HCT116 (cell line): ENCODE data around the gene CRY2. TPM values are rescaled to one million over a fixed set of nuclear protein-coding genes. Genes with fewer than 3 reads are reported as not detected.

Source experiments
- ATAC-seq: fragments of 200-7000 bp; cut with Tn5 transposase; 2 replicates; pipeline ENCODE4 v1.9.1; 2020; ENCODE audit warnings: mild to moderate bottlenecking, moderate library complexity
- BruUV-seq: library from RNA; stranded (reverse); fragments of 400-500 nt; replicated peaks from 2 replicates; lab custom pipeline; 2021; lab: Mats Ljungman, UMichigan
- CTCF ChIA-PET: fragments of 300-600 bp; sonication (Branson Sonifier 250); formaldehyde crosslinking; loops from one replicate; lab custom pipeline; 2021; ENCODE audit warnings: antibody characterized with exemption; lab: Charles Lee
- POLR2A ChIA-PET: fragments of 300-600, 350-600 bp; sonication (Branson Sonifier 250); formaldehyde crosslinking; loops from one replicate; lab custom pipeline; 2021; ENCODE audit warnings: antibody characterized with exemption; lab: Charles Lee
- RAD21 ChIA-PET, 2 experiments: fragments of 300-600 bp; sonication (Branson Sonifier 250); formaldehyde crosslinking; loops; one replicate each; lab custom pipeline; 2023; ENCODE audit warnings: low total read pairs in 2 of 2; ENCODE audit not compliant: uncharacterized antibody in 2 of 2, unreplicated experiment in 2 of 2, low non-redundant PET in 1 of 2; lab: Charles Lee
- DNase-seq: peaks from one replicate; pipeline ENCODE4 v3.0.0-alpha.2; 2010; ENCODE audit warnings: low read depth, low spot score
- H2AFZ ChIP-seq: fragments of 200-600 bp; shearing (Covaris generic), sonication (generic); 2 replicates; pipeline ENCODE4 v1.6.1; 2017; ENCODE audit warnings: low read depth, mixed run types, mixed read lengths, antibody characterized with exemption, low read length; ENCODE audit not compliant: poor library complexity, severe bottlenecking
- H3K27ac ChIP-seq: 2 replicates; pipeline ENCODE4 v1.5.1; 2012; ENCODE audit warnings: low read depth, low read length
- H3K27me3 ChIP-seq: fragments of 200-600 bp; sonication (generic); 2 replicates; pipeline ENCODE4 v1.6.1; 2016; ENCODE audit warnings: mixed run types, low read length, mixed read lengths; ENCODE audit not compliant: insufficient read depth
- H3K36me3 ChIP-seq, 2 experiments: fragments of 200-500 bp in 1 of 2; fragments of 200-600 bp in 1 of 2; sonication (Bioruptor generic) in 1 of 2; sonication (generic) in 1 of 2; 2 replicates each; pipeline versions ENCODE4 v1.5.1 to v1.6.1; 2014 to 2016; ENCODE audit warnings: low read length in 2 of 2, inconsistent platforms in 1 of 2, mixed read lengths in 1 of 2, mixed run types in 1 of 2; ENCODE audit not compliant: insufficient read depth in 2 of 2, control insufficient read depth in 1 of 2
- H3K4me1 ChIP-seq, 2 experiments: fragments of 200-600 bp in 1 of 2; sonication (generic) in 1 of 2; 2 replicates each; pipeline versions ENCODE4 v1.5.1 to v1.6.1; 2012 to 2017; ENCODE audit warnings: low read length in 2 of 2, inconsistent platforms in 1 of 2, mild to moderate bottlenecking in 1 of 2, mixed read lengths in 1 of 2, mixed run types in 1 of 2, moderate library complexity in 1 of 2; ENCODE audit not compliant: insufficient read depth in 2 of 2, control insufficient read depth in 1 of 2
- H3K4me2 ChIP-seq: fragments of 200-600 bp; sonication (generic); 2 replicates; pipeline ENCODE4 v1.6.1; 2017; ENCODE audit warnings: mixed run types, low read length, mixed read lengths
- H3K4me3 ChIP-seq, 2 experiments: fragments of 200-600 bp in 1 of 2; sonication (generic) in 1 of 2; replicated peaks in 1 of 2; 2 replicates each; pipeline ENCODE4 v1.5.1; 2011 to 2016; ENCODE audit warnings: low read length in 2 of 2, control low read depth in 1 of 2, low read depth in 1 of 2, mild to moderate bottlenecking in 1 of 2, mixed read lengths in 1 of 2, mixed run types in 1 of 2
- H3K79me2 ChIP-seq: fragments of 200-600 bp; sonication (generic); 2 replicates; pipeline ENCODE4 v1.6.1; 2017; ENCODE audit warnings: mild to moderate bottlenecking, mixed run types, low read length, moderate library complexity, mixed read lengths; ENCODE audit not compliant: insufficient read depth
- H3K9ac ChIP-seq: fragments of 200-600 bp; sonication (generic); 2 replicates; pipeline ENCODE4 v1.6.1; 2016; ENCODE audit warnings: low read length, mixed read lengths
- H3K9me2 ChIP-seq: fragments of 200-600 bp; sonication (generic), shearing (Covaris generic); 2 replicates; pipeline ENCODE4 v1.6.1; 2017; ENCODE audit warnings: mixed run types, mild to moderate bottlenecking, moderate library complexity; ENCODE audit not compliant: insufficient read depth
- H3K9me3 ChIP-seq, 2 experiments: fragments of 200-500 bp in 1 of 2; fragments of 200-600 bp in 1 of 2; sonication (Bioruptor generic) in 1 of 2; sonication (generic) in 1 of 2; 2 replicates each; pipeline ENCODE4 v1.6.1; 2014 to 2017; ENCODE audit warnings: low read length in 2 of 2, mixed read lengths in 2 of 2, inconsistent platforms in 1 of 2, low read depth in 1 of 2, mild to moderate bottlenecking in 1 of 2, mixed run types in 1 of 2, moderate library complexity in 1 of 2; ENCODE audit not compliant: control insufficient read depth in 1 of 2, insufficient read depth in 1 of 2
- H4K20me1 ChIP-seq: fragments of 200-600 bp; sonication (generic), shearing (Covaris generic); 2 replicates; pipeline ENCODE4 v1.6.1; 2017; ENCODE audit warnings: mixed run types, mild to moderate bottlenecking, moderate library complexity; ENCODE audit not compliant: insufficient read depth
- CEBPB ChIP-seq: IDR thresholded peaks from 2 replicates; pipeline ENCODE4 v1.6.1; 2012; ENCODE audit warnings: low read depth
- CTCF ChIP-seq, 3 experiments: fragments of 200-600 bp in 1 of 3; sonication (generic) in 1 of 3; IDR thresholded peaks in 2 of 3; conservative IDR thresholded peaks in 1 of 3; 2 replicates each; pipeline ENCODE4 v1.5.1; 2012 to 2017; ENCODE audit warnings: low read depth in 2 of 3, low read length in 2 of 3, antibody characterized with exemption in 1 of 3, borderline replicate concordance in 1 of 3, control low read depth in 1 of 3, mild to moderate bottlenecking in 1 of 3, mixed read lengths in 1 of 3, mixed run types in 1 of 3, moderate library complexity in 1 of 3; ENCODE audit not compliant: insufficient read depth in 1 of 3
- ELF1 ChIP-seq: IDR thresholded peaks from 2 replicates; pipeline ENCODE4 v1.6.1; 2012; ENCODE audit warnings: low read depth, borderline replicate concordance
- EZH2 ChIP-seq: fragments of 200-600 bp; sonication (generic); IDR thresholded peaks from 2 replicates; pipeline ENCODE4 v1.6.1; 2017; ENCODE audit warnings: antibody characterized with exemption, mixed run types
- EZH2phosphoT487 ChIP-seq: fragments of 200-600 bp; IDR thresholded peaks from 2 replicates; pipeline ENCODE4 v1.6.1; 2018; ENCODE audit warnings: antibody characterized with exemption, borderline replicate concordance
- FOSL1 ChIP-seq: IDR thresholded peaks from 2 replicates; pipeline ENCODE4 v1.6.1; 2012; ENCODE audit warnings: low read depth
- JUND ChIP-seq: IDR thresholded peaks from 2 replicates; pipeline ENCODE4 v1.6.1; 2012
- MAX ChIP-seq: IDR thresholded peaks from 2 replicates; pipeline ENCODE4 v1.6.1; 2012
- POLR2A ChIP-seq: IDR thresholded peaks from 2 replicates; pipeline ENCODE4 v1.7.0; 2011; ENCODE audit warnings: borderline replicate concordance; ENCODE audit not compliant: insufficient read depth, insufficient read length; ENCODE audit errors: extremely low read depth
- POLR2AphosphoS5 ChIP-seq: IDR thresholded peaks from 2 replicates; pipeline ENCODE4 v1.6.1; 2011; ENCODE audit warnings: mild to moderate bottlenecking, low read depth, low read length, moderate library complexity
- RAD21 ChIP-seq: IDR thresholded peaks from 2 replicates; pipeline ENCODE4 v1.6.1; 2012; ENCODE audit warnings: low read depth, mild to moderate bottlenecking
- REST ChIP-seq: IDR thresholded peaks from 2 replicates; pipeline ENCODE4 v1.6.1; 2012; ENCODE audit warnings: low read depth
- SP1 ChIP-seq: IDR thresholded peaks from 2 replicates; pipeline ENCODE4 v1.6.1; 2012; ENCODE audit warnings: low read depth
- TCF7L2 ChIP-seq: IDR thresholded peaks from 2 replicates; pipeline ENCODE4 v1.7.0; 2011; ENCODE audit warnings: borderline replicate concordance, inconsistent platforms; ENCODE audit not compliant: insufficient read depth, insufficient read length; ENCODE audit errors: extremely low read depth
- YY1 ChIP-seq: IDR thresholded peaks from 2 replicates; pipeline ENCODE4 v1.6.1; 2011; ENCODE audit warnings: low read length, low read depth, moderate library complexity, mild to moderate bottlenecking; ENCODE audit not compliant: insufficient replicate concordance; ENCODE audit errors: extremely low read depth
- ZFX ChIP-seq: fragments of 450-650 bp; IDR thresholded peaks from 2 replicates; pipeline ENCODE4 v1.6.1; 2017
- ZNF274 ChIP-seq: fragments of 200-500 bp; sonication (Bioruptor generic); IDR thresholded peaks from 2 replicates; pipeline ENCODE4 v1.6.1; 2014; ENCODE audit warnings: mild to moderate bottlenecking, low read depth, low read length, inconsistent platforms
- intact Hi-C: fragments of 100-400 bp; cut with micrococcal nuclease; formaldehyde crosslinking; loops from 2 replicates; pipeline ENCODE4 v1.10.0; 2022
- total RNA-seq: library from RNA; stranded (reverse); gene quantifications from one replicate; pipeline ENCODE4 v1.2.1, GENCODE V29; 2021; ENCODE audit not compliant: unreplicated experiment
- TF ChIP-seq, protein P1 (sequence below): IDR thresholded peaks from 2 replicates; pipeline ENCODE4 v1.6.1; 2012
- TF ChIP-seq, protein P2 (sequence below): IDR thresholded peaks from 2 replicates; pipeline ENCODE4 v1.6.1; 2011; ENCODE audit warnings: mild to moderate bottlenecking, low read length, moderate library complexity; ENCODE audit not compliant: insufficient replicate concordance; ENCODE audit errors: extremely low read depth

The CRY2 gene
- total RNA-seq, 1 experiment from 2014 or later = 18.0 TPM

DNA sequence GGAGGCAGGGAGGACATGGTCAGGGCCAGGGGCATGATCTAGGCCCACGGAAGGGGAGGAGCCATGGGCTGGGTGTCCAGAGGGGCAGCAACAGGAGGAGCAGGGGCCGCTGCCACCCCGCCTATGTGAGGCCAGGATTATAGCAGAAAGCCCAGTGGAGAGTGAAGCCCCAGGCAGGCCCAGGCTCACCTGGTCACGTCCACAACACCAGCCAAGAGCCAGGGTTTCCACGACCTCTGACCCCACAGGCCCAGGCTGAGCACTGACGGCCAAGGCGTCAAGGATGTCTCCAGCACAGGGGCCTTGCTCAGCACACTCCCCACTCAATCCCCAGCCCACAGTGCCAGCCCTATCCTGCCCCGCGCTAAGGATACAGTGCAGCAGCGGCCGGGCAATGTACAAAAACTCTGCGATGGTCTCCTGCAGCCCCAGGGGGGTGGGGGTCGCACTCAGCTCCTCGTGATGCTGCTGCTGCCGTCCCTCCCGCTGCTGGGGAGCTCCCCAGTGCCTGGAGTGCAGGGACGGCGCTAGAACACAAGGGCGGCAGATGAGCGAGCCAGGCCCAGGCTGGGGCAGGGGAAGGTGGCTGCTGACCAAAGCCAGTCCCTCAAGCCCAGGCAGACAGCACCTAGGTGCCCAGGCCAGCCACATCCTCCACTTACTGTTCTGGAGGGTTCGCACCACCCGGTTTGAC is 66.8 kb downstream of the CRY2 start:
- H3K4me3 ChIP-seq = no peak overlapping the region
- no TSS peak for BruUV-seq
- H3K27ac ChIP-seq = no peak overlapping the region
- DNase-seq (no peak), ATAC-seq (no peak)
- peaks cover 0 to 3% of the 10 kb centered on the region in 2 experiments; a peak in 2 of 4 replicates for H3K36me3 ChIP-seq
- H3K79me2 ChIP-seq = peaks cover 13% of the 10 kb centered on the region
- peaks cover 3 to 13% of the 10 kb centered on the region in 2 experiments for H3K4me1 ChIP-seq
- ChIA-PET CTCF (no interaction called here), POLR2A (no interaction called here), RAD21 (no interaction called here)
- no peaks in the 10 kb centered on the region for H3K9me2 ChIP-seq
- no peak overlapping the region for H3K9ac ChIP-seq
- H3K27me3 ChIP-seq = no peaks in the 10 kb centered on the region
- no peaks in the 10 kb centered on the region for H3K9me3 ChIP-seq
- no peaks in the 10 kb centered on the region for H4K20me1 ChIP-seq
- no peak overlapping the region for H2AFZ ChIP-seq
- TF ChIP-seq TCF7L2 (no peak), CTCF (IDR thresholded peaks at IDR 0.05 in 2 of 3, conservative IDR thresholded peaks at IDR 0.05 in 1 of 3; ENCODE audit: borderline replicate concordance in 1 of 3, insufficient read depth in 1 of 3, low read depth in 2 of 3, low read length in 2 of 3) (no peak), YY1 (no peak), EZH2 (no peak), JUND (no peak), POLR2A (no peak), RAD21 (no peak), ELF1 (no peak), REST (no peak), SP1 (no peak), ZNF274 (no peak), ZFX (no peak), MAX (no peak), EZH2phosphoT487 (no peak), CEBPB (no peak), POLR2AphosphoS5 (no peak), FOSL1 (no peak)
- TF ChIP-seq, protein P1, sequence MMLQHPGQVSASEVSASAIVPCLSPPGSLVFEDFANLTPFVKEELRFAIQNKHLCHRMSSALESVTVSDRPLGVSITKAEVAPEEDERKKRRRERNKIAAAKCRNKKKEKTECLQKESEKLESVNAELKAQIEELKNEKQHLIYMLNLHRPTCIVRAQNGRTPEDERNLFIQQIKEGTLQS = no peak
- TF ChIP-seq, protein P2, sequence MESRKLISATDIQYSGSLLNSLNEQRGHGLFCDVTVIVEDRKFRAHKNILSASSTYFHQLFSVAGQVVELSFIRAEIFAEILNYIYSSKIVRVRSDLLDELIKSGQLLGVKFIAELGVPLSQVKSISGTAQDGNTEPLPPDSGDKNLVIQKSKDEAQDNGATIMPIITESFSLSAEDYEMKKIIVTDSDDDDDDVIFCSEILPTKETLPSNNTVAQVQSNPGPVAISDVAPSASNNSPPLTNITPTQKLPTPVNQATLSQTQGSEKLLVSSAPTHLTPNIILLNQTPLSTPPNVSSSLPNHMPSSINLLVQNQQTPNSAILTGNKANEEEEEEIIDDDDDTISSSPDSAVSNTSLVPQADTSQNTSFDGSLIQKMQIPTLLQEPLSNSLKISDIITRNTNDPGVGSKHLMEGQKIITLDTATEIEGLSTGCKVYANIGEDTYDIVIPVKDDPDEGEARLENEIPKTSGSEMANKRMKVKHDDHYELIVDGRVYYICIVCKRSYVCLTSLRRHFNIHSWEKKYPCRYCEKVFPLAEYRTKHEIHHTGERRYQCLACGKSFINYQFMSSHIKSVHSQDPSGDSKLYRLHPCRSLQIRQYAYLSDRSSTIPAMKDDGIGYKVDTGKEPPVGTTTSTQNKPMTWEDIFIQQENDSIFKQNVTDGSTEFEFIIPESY = no peak
- H3K4me2 ChIP-seq = no peak overlapping the region
- intact Hi-C loops = no loop called here
